GM11168 (cell line): ENCODE data around the gene TTI1.

ENCODE experiments used
- in situ Hi-C: fragments of 300-500 bp; cut with MboI; formaldehyde crosslinking; loops from one replicate; pipeline ENCODE4 v1.12.0; 2022; ENCODE audit warnings: low sequenced_read_pairs; ENCODE audit not compliant: unreplicated experiment

The TTI1 gene

GRCh38 chr20:37992802-37993409, 40.4 kb downstream of the TTI1 start:
- in situ Hi-C loops: loop anchor here (5.0 kb wide), 1 partner anchor 416 kb away; no protein-coding TSS in a partner anchor

- in situ Hi-C loops: loop anchor here (5.0 kb wide), 1 partner anchor 415 kb away; no protein-coding TSS in a partner anchor
These were observed 41.3 kb downstream of the TTI1 start for GRCh38 chr20:37991908-37992307.

- in situ Hi-C loops: loop anchor here (5.0 kb wide), 1 partner anchor 414 kb away; no protein-coding TSS in a partner anchor
These were observed 41.9 kb downstream of the TTI1 start for GRCh38 chr20:37991157-37991866.

GRCh38 chr20:37990571-37991151, 42.6 kb downstream of the TTI1 start:
- in situ Hi-C loops: loop anchor here (5.0 kb wide), 1 partner anchor 413 kb away; no protein-coding TSS in a partner anchor

DNA sequence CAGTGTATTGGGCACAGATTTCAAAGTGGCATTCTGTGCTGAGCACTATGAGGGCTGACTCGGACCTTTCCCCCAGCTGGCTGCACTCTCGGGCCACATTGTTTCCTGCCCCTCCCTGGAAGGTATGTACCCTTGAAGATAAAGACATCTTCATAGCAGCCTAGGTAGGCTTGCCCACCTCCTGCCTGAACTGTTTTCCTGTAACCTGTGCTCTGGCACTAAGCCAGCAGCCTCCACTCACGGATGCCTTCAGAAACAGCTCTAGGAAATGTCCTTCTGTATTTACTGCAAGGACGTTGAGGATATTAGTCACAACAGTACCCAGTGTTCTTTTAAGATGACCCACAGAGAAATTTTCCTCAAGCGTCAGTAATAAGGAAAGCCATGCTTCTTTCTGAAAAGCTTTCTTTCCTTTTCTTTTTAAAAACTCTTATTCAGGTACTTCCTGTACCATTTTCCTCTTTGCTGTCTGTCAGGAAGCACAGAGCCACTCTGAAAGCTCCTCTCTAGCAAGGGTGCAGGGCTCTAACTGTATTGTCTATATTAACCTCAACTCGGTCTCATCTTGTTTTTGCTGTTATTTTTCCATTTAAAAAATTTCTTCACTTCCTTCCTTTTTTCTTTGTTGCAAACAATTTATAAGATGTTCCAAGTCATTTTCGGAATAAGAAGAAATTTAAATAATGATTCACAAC, 43.5 kb downstream of the TTI1 start:
- in situ Hi-C loops: loop anchor here (5.0 kb wide), 1 partner anchor 412 kb away; no protein-coding TSS in a partner anchor

GRCh38 chr20:37988306-37988954, 44.8 kb downstream of the TTI1 start:
- in situ Hi-C loops: no loop called here

DNA sequence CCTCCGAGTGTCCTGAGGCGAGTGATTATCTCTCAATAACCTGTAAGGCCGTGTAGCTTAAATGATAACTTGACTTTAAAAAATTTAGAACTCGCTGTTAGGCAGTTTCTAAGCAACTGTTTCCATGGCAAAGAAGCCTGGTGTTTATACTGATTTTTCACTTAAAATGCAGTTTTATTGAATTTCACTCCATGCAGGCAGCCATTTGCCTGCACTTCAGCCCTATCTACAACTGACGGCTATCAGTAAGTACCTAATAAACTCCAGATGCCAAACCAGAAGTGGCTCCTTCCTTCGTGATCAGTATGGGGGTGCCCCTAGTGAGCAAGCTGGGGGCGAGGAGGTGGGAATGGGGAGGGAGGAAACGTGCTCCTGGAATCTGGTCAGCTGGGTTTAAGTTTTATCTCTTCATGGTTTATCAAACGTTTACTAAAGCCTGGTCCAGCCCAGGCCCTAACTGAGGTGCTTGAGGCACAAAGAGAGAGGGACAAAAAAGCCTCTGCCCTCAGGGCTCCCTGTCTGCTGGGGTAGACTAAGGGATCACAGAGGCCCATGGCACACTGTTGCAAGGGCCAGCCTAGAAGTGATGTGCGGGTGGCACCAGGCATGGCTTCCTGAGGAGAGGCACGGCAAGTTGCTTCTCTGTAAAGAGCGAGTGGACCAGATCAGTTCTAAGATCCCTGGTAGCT, 45.5 kb downstream of the TTI1 start:
- in situ Hi-C loops: no loop called here

DNA sequence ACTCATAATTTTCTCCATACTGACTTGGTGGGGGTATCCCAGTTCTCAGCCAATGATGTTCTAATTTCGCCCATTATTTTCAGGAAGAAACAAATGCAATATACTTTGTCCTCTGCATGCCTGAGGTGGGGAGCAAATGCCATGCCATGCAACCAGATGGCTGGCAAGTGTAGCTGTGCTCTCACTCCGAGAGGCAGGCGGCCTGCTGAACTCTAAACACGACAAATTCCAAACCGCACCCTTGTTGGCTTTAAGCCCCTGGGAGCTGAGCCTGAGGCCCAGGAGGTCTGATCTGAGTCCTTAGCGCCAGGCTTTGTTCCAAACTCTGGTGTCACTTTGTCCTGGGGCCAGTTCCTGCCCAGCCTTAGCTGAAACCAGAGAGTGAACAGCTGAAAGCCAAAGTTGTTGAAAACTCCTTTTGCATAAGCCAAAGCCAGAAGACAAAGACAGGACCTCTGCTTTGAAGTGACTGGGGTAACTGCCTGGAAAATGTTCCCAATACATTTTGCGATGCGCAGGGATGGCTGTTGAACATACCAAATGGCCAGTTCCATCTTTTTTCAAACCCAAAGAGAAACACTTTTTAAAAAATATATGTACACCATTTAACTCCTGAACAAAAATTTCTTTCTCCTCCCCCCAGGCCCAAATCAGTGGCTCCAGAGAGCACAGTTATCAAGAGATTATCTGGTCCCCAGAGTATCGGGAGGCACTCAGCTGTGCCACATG, 46.2 kb downstream of the TTI1 start:
- in situ Hi-C loops: no loop called here

GRCh38 chr20:37986044-37986858, 47.0 kb downstream of the TTI1 start:
- in situ Hi-C loops: no loop called here

DNA sequence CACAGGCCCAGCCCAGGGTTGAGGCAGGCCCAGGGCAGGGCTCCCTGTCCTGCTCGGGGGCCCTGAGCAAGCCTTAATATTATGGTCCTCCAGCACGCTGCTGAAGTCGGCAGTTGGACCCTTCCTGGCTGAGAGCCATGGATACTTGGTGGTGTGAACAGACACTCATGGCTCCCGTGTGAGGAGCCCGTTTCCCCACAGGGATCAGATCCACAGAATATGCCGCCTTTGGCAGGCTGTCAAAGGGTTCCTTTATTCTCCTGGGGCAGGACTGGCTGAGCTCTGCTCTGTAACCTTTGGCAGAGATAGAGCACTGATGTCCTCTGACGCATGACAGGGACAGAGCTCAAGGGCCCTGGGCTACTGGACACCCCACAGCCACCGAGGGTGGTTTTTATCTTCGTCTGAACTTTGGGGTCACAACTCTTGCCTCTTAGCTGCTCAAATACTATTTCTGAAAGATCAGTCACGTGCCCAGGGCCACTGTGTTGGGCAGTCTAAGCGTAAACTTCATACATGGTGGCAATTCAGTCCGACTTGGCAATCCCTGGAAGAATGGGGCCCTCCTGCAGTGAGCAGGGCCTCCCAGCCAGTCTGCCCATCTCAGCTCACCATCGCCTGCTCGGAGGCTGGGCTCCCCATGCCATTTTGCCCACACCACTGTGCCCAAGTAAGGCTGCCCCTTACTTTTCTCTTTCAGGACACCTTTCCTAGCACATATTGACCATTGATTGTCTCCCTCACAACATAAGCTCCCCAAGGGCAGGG, 49.1 kb downstream of the TTI1 start:
- in situ Hi-C loops: no loop called here

DNA sequence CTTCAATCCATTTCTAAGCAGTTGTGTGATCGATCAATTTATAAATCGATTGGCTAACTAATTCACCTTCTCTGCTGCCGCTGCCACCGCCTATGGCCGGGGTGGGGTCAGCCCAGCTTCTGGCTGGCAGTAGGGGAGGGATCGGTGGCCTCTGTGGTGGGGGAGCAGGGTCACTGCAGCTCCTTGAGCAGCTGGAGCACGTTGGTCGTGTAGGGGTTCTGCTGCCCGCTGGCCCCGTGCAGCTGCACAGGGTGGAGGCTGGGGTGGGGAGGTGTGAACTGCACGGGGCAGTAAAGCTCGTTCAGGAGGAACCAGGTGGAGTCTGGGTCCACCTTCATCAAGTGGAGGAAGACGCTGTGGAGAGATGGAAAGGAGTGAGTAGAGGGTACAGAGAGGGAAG, 50.0 kb downstream of the TTI1 start:
- in situ Hi-C loops: no loop called here

GRCh38 chr20:37981568-37981967, 51.7 kb downstream of the TTI1 start:
- in situ Hi-C loops: no loop called here

GRCh38 chr20:37980876-37981275, 52.4 kb downstream of the TTI1 start:
- in situ Hi-C loops: no loop called here

DNA sequence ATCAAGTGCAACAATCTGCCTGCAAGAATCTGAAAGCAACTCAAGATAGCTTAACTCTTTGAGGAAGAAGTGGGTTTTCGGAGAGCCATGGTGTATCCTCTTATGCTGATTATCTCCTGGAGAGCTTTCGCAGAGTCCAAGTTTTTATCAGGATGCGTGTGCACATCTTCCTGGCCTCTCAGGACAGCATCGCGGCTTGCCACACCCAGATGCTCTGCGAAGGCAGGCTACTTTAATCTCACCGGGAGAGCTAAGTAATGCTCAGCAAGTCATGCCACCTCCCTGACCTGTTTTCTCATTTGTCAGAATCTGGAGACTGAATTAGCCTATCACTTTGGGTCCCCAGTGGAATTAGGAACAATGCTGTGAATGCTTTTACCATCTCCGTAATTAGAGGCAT, 52.9 kb downstream of the TTI1 start:
- in situ Hi-C loops: no loop called here

DNA sequence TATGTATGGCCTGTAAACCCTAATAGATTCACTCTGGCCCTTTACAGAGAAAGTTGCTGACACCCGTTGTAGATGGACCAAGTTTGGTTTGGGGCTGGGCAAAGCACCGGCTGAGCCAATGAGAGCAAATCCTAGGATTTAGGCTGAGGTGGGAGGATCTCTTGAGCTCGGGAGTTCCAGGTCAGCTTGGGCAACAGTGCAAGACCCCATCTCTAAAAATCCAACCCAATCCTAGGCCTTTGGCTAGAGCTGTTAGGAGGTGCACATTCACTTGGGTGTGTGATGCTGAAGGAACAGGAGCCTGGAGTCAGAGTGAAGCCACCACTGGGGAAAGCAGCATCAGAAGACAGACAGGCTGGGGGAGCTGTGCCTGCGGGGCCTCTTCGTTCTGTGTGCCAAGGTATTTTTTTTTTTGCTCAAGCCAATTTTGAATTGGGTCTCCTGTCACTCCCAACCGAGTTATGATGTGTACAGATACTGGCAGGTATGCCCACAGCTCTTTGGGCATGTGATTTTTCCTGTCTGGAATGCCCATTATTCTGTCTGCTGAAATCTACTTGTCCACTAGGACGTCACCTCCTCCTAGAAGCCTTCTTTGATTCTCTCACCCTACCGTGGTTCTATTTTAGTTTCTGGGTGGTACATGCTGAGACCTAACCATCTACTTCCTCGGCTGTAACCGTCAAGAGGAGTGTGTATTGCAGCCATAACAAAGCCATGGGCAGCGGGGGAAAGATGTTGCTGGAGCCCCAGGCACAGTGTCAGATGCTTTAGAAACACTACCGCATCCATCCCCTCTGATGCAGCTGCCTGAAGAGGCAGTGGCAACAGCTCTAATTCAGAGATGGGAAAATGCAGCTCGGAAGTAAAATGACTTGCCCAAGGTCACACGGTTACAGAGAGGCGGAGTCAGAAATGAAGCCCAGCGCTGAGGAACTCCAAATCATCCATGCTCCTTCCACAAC, 54.0 kb downstream of the TTI1 start:
- in situ Hi-C loops: no loop called here

GRCh38 chr20:37977786-37978185, 55.5 kb downstream of the TTI1 start:
- in situ Hi-C loops: no loop called here
